HFF-Myc (cell line): ENCODE results near the gene ODF2.
A peak's percentile ranks its signal among the peaks of the same experiment; 100 is the strongest.

Experiments
- DNase-seq: peaks from one replicate; pipeline ENCODE4 v3.0.0-alpha.2; 2011; ENCODE audit warnings: low read depth; ENCODE audit errors: extremely low read depth
- H3K4me3 ChIP-seq: replicated peaks from 2 replicates; pipeline ENCODE4 v1.5.1; 2011; ENCODE audit warnings: low read depth, mild to moderate bottlenecking, control low read depth, low read length
- CTCF ChIP-seq: IDR thresholded peaks from 2 replicates; pipeline ENCODE4 v1.5.1; 2012; ENCODE audit warnings: mild to moderate bottlenecking, low read depth, low read length, control low read depth; ENCODE audit errors: missing control alignments

Gene ODF2

GRCh38 chr9:128455849-128456612 is at the start of gene ODF2:
TSS of gene ODF2 (plus strand) at chr9:128456006. CDS start at chr9:128456092, 86 bp downstream.
- peak within 1 kb of the TSS; percentile 83 for H3K4me3 ChIP-seq
- TF ChIP-seq CTCF: no peak
- peak; percentile 82 for DNase-seq

GRCh38 chr9:128406848-128407391 is 48.9 kb upstream of the ODF2 start:
- DNase-seq: no peak
- TF ChIP-seq CTCF: no peak
- no peak overlapping the region for H3K4me3 ChIP-seq

- DNase-seq: no peak
- TF ChIP-seq CTCF: no peak
- H3K4me3 ChIP-seq: no peak overlapping the region
Observed at GRCh38 chr9:128408963-128409431, 46.8 kb upstream of the ODF2 start.

- no peak for TF ChIP-seq CTCF
- DNase-seq: no peak
- no peak overlapping the region for H3K4me3 ChIP-seq
Observed at GRCh38 chr9:128409450-128409849, 46.4 kb upstream of the ODF2 start.

- DNase-seq: no peak
- H3K4me3 ChIP-seq: no peak overlapping the region
- peak; percentile 43 for TF ChIP-seq CTCF
Observed at GRCh38 chr9:128409978-128410377, 45.8 kb upstream of the ODF2 start.

GRCh38 chr9:128411364-128412119 is 44.3 kb upstream of the ODF2 start:
- no peak for DNase-seq
- TF ChIP-seq CTCF: no peak
- H3K4me3 ChIP-seq: no peak overlapping the region
